Pancreas (tissue), 10 donors: Measurements from ENCODE around the gene UTS2R. TPM values are rescaled to one million over a fixed set of nuclear protein-coding genes. Genes with fewer than 3 reads are reported as not detected.
"Not testable (repeated sequence)": the region's sequence is repeated elsewhere in the genome, so short reads cannot be mapped to it uniquely, and the experiment has no call there.

Source experiments
- ATAC-seq, 4 donors: fragments of 200-7000 bp; cut with Tn5 transposase; one replicate each; pipeline versions ENCODE4 v1.8.0 to v1.9.1; 2020; ENCODE audit warnings: mild to moderate bottlenecking in 4 of 4, moderate library complexity in 4 of 4
- DNase-seq, 6 donors: peaks; one replicate each; pipeline ENCODE4 v3.0.0-alpha.2; 2020
- FAIRE-seq: peaks from 2 replicates; lab custom pipeline; 2012; peaks lifted over from hg19 to GRCh38; lab: Jason Lieb, UNC
- H3K27ac ChIP-seq, 4 donors: fragments of 200-600 bp; sonication (generic); 1 replicate in 3 of 4; 2 replicates in 1 of 4; pipeline versions ENCODE4 v1.5.0 to v1.8.0; 2020
- H3K27me3 ChIP-seq, 4 donors: fragments of 200-600 bp; one replicate each; pipeline ENCODE4 v1.8.0; 2021
- H3K36me3 ChIP-seq, 3 donors: fragments of 200-600 bp; sonication (generic) in 1 of 3; one replicate each; pipeline versions ENCODE4 v1.5.0 to v1.8.0; 2020 to 2021
- H3K4me1 ChIP-seq, 3 donors: fragments of 200-600 bp; one replicate each; pipeline ENCODE4 v1.8.0; 2021
- H3K4me3 ChIP-seq, 4 donors: fragments of 200-600 bp; sonication (generic) in 2 of 4; one replicate each; pipeline versions ENCODE4 v1.5.0 to v1.8.0; 2020 to 2021
- H3K9me3 ChIP-seq, 4 donors: fragments of 200-600 bp; one replicate each; pipeline ENCODE4 v1.8.0; 2021
- WGBS, 2 donors: extraction: QIAGEN DNeasy Blood & Tissue Kit; methylation state at CpG; one replicate each; pipeline ENCODE4 v1.1.7; 2013; 5-methylcytosine and 5-hydroxymethylcytosine counted together
- intact Hi-C, 3 donors: fragments of 100-400 bp; cut with DNase I; formaldehyde crosslinking; loops; one replicate each; pipeline versions ENCODE4 v1.11.1 to v1.14.2; 2022
- polyA plus RNA-seq, 2 donors: library from polyadenylated mRNA; stranded (reverse); fragments of 200-250 nt; gene quantifications; one replicate each; pipeline ENCODE4 v1.2.3, GENCODE V29; 2013
- total RNA-seq, 6 donors: library from RNA; stranded (reverse); fragmentation: NEBNext Ultra II Directional in 4 of 6; extraction: Animal tissue kit (Norgen Biotek cat#: 25700) in 4 of 6; gene quantifications; one replicate each; pipeline versions ENCODE4 v1.2.1 to v1.2.4, GENCODE V29; 2021 to 2023
- TF ChIP-seq, protein P1 (sequence below), 4 donors: fragments of 200-600 bp; sonication (generic) in 3 of 4; IDR thresholded peaks; one replicate each; pipeline versions ENCODE4 v1.5.0 to v1.8.0; 2021; ENCODE audit warnings: antibody characterized with exemption in 4 of 4
- donor health status: healthy with polysubstance abuse.
- donor health status: DM: no; HTN: no; CAD: no; lungs with moderate emphysema.
- donor health status: DM: no; HTN: no; CAD: no.
- donor health status: control.
- donor health status: control.
- donor health status: Bipolar disorder and iron deficiency.
- donor health status: DM: yes; HTN: yes; CAD: no.
- donor health status: DM: no; HTN: no; CAD: no.
- donor health status: DM: no; HTN: no; CAD: no.
- donor health status: DM: yes; HTN: yes; CAD: no.

The UTS2R gene
- total and polyA plus RNA-seq, 8 donors, result 0.37 to 0.87 (median 0.74) TPM; not detected in 5

- DNase-seq (peak; percentile 26 to 70 (median 54)), ATAC-seq (peak; percentile 64 to 89 (median 68)), FAIRE-seq (no peak)
- no peaks in the 10 kb centered on the region for H3K9me3 ChIP-seq
- H3K4me1 ChIP-seq, result peaks cover 0 to 10% (median 6%) of the 10 kb centered on the region in 3 donors
- H3K27me3 ChIP-seq, result no peaks in the 10 kb centered on the region
- H3K4me3 ChIP-seq, result peak overlapping the region in 2 of 4 donors; percentile 11 to 16
- intact Hi-C loops, result loop anchor here in 1 of 3 donors (10.0 kb wide), 3 partner anchors 138 to 418 kb away; no protein-coding TSS in a partner anchor
- WGBS, 2 donors, result 34 to 55% methylated on average over 19 to 20 of the region's 20 CpGs
- TF ChIP-seq, protein P1, sequence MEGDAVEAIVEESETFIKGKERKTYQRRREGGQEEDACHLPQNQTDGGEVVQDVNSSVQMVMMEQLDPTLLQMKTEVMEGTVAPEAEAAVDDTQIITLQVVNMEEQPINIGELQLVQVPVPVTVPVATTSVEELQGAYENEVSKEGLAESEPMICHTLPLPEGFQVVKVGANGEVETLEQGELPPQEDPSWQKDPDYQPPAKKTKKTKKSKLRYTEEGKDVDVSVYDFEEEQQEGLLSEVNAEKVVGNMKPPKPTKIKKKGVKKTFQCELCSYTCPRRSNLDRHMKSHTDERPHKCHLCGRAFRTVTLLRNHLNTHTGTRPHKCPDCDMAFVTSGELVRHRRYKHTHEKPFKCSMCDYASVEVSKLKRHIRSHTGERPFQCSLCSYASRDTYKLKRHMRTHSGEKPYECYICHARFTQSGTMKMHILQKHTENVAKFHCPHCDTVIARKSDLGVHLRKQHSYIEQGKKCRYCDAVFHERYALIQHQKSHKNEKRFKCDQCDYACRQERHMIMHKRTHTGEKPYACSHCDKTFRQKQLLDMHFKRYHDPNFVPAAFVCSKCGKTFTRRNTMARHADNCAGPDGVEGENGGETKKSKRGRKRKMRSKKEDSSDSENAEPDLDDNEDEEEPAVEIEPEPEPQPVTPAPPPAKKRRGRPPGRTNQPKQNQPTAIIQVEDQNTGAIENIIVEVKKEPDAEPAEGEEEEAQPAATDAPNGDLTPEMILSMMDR (IDR thresholded peaks at IDR 0.05), result no peak
- no peaks in the 10 kb centered on the region for H3K36me3 ChIP-seq
- H3K27ac ChIP-seq, result no peak overlapping the region
These were observed 14.7 kb upstream of the UTS2R start for GRCh38 chr17:82356845-82357355.

GRCh38 chr17:82357394-82357793 lies 14.2 kb upstream of the UTS2R start:
- FAIRE-seq (no peak), ATAC-seq (peak; percentile 51 to 69 (median 58)), DNase-seq (peak in 3 of 6 donors; percentile 39 to 62 (median 52))
- WGBS, 2 donors, result 41 to 57% methylated on average over 2 of the region's 2 CpGs
- Histone ChIP-seq H3K4me3 (no peak overlapping the region), H3K4me1 (peaks cover 0 to 10% (median 6%) of the 10 kb centered on the region in 3 donors), H3K36me3 (no peaks in the 10 kb centered on the region), H3K9me3 (no peaks in the 10 kb centered on the region), H3K27me3 (no peaks in the 10 kb centered on the region), H3K27ac (no peak overlapping the region)
- intact Hi-C loops, result loop anchor here in 1 of 3 donors (10.0 kb wide), 3 partner anchors 137 to 417 kb away; no protein-coding TSS in a partner anchor
- TF ChIP-seq, protein P1 (IDR thresholded peaks at IDR 0.05), result no peak

DNA sequence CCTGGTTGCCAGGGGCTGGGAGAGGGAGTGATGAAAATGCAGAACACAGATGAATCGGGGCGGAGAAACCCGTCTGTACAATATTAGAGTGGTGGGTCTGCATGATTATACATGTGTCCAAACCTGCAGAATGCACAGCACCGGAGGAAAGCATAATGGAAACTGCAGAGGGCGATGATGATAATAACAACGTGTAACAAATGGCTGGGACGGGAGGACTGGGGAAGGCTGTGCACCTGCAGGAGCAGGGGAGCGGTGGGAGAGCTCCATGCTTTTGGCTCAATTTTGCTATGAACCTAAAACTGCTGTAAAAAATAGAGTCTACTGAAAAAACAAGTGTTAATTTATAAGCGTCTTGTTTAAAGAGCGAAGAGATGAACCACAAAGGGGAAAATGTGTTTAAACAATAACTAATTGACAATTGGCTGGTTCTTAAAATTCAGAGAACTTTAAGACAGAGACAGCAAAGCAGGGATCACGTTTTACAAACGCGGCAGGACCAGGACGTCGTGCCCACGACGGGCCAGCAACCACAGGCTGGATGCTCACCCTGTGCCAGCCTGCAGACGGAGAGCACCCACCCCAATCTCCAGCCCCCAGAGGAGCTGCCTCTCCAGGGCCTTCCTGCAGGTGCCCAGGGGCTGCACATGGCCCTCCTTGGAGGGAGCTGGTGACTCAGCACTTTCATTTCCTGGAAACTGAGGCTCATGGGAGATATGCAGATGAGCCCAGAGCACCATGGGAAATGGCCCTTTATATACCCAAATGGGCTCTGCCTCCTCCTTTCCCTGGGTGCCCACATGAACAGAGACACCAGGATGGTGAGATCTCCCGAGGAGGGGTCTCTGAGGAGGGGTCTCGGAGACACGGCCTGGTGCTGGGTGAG lies 12.9 kb upstream of the UTS2R start, which contains the start of gene TEX19:
Gene TEX19, plus strand, starts transcription at position 783 of the 886 bp plus-strand sequence. CDS start 2,904 bp downstream, outside the sequence.
- Histone ChIP-seq H3K4me3 (no peak within 1 kb of the TSS), H3K4me1 (peaks cover 0 to 10% (median 6%) of the 10 kb centered on the region in 3 donors), H3K27ac (no peak within 1 kb of the TSS), H3K9me3 (no peaks in the 10 kb centered on the region), H3K27me3 (no peaks in the 10 kb centered on the region), H3K36me3 (no peaks in the 10 kb centered on the region)
- TF ChIP-seq, protein P1 (IDR thresholded peaks at IDR 0.05), result no peak
- 65 to 81% methylated on average over 21 of the region's 21 CpGs for WGBS, 2 donors
- no peak for FAIRE-seq
- intact Hi-C loops, result loop anchor here in 1 of 3 donors (10.0 kb wide), 3 partner anchors 136 to 416 kb away; no protein-coding TSS in a partner anchor
- no peak for ATAC-seq
- DNase-seq, result no peak

DNA sequence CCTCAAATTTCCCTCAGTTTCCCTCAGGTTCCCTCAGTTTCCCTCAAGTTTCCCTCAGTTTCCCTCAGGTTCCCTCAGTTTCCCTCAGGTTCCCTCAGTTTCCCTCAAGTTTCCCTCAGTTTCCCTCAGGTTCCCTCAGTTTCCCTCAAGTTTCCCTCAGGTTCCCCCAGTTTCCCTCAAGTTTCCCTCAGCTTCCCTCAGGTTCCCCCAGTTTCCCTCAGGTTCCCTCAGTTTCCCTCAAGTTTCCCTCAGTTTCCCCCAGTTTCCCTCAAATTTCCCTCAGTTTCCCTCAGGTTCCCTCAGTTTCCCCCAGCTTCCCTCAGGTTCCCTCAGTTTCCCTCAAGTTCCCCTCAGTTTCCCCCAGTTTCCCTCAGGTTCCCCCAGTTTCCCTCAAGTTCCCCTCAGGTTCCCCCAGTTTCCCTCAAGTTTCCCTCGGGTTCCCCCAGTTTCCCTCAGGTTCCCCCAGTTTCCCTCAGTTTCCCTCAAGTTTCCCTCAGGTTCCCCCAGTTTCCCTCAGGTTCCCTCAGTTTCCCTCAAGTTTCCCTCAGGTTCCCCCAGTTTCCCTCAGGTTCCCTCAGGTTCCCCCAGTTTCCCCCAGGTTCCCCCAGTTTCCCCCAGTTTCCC lies 12.0 kb upstream of the UTS2R start:
- H3K27me3 ChIP-seq, H3K27ac ChIP-seq, ATAC-seq, H3K4me3 ChIP-seq, DNase-seq, H3K9me3 ChIP-seq, H3K36me3 ChIP-seq, FAIRE-seq, H3K4me1 ChIP-seq: not testable (repeated sequence)
- WGBS, 2 donors, result 63 to 74% methylated on average over 1 of the region's 1 CpG
- intact Hi-C loops, result loop anchor here in 1 of 3 donors (10.0 kb wide), 3 partner anchors 135 to 415 kb away; no protein-coding TSS in a partner anchor
